Neural progenitor cell (in vitro differentiated cells): ENCODE results near the gene ARHGEF12.

Experiments used
- EZH2 ChIP-seq: fragments of 200-600 bp; sonication (generic); IDR thresholded peaks from 2 replicates; pipeline ENCODE4 v1.6.1; 2017; ENCODE audit warnings: antibody characterized with exemption, mild to moderate bottlenecking, moderate library complexity
- EZH2phosphoT487 ChIP-seq: fragments of 200-600 bp; sonication (generic); IDR thresholded peaks from 2 replicates; pipeline ENCODE4 v1.6.1; 2017; ENCODE audit warnings: antibody characterized with exemption
- TF ChIP-seq, protein P1 (sequence below): fragments of 200-600 bp; sonication (generic); IDR thresholded peaks from 2 replicates; pipeline ENCODE4 v1.5.1; 2017; ENCODE audit warnings: antibody characterized with exemption, mild to moderate bottlenecking

DNA sequence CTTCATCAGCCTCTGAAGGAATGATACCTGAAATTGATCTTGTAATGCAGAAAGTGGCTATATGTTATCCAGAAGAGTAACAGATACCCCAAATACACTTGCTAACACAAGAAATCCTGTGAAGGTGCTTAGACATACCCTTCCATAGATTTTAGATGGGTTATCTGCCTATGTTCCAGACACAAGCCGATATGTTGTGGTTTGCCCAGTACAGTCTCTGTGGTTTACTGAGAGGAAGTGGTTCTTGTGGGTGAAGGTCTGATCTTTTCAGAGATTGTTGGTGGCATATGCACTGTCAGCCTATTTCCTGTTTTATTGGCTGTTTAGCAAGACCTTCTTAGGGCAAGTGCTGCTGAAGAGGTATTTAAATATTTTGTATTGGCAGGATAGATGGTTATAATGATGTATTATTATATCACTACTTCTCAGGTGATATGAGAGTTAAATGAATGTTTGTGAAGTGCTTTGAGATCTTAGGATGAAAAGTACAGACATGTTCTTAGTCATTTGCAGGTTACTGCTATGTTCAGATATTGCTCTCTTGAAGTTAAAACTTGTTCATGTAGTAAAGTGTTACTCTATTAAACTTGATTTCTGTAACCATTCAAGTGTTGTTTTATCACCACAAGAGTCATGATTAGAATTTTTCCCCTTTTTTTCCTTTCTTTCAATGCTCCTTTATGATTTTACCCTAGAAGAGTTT is 8.2 kb downstream of the ARHGEF12 start:
- no peak for TF ChIP-seq EZH2phosphoT487
- TF ChIP-seq, protein P1, sequence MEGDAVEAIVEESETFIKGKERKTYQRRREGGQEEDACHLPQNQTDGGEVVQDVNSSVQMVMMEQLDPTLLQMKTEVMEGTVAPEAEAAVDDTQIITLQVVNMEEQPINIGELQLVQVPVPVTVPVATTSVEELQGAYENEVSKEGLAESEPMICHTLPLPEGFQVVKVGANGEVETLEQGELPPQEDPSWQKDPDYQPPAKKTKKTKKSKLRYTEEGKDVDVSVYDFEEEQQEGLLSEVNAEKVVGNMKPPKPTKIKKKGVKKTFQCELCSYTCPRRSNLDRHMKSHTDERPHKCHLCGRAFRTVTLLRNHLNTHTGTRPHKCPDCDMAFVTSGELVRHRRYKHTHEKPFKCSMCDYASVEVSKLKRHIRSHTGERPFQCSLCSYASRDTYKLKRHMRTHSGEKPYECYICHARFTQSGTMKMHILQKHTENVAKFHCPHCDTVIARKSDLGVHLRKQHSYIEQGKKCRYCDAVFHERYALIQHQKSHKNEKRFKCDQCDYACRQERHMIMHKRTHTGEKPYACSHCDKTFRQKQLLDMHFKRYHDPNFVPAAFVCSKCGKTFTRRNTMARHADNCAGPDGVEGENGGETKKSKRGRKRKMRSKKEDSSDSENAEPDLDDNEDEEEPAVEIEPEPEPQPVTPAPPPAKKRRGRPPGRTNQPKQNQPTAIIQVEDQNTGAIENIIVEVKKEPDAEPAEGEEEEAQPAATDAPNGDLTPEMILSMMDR: no peak
- no peak for TF ChIP-seq EZH2
